CD4-positive, alpha-beta T cell treated with Interleukin-12 subunit alpha and Interleukin-12 subunit beta, for 1 hour (primary cell): Measurements from ENCODE around the gene SYNGR3.
"Not testable (repeated sequence)": the region's sequence is repeated elsewhere in the genome, so short reads cannot be mapped to it uniquely, and the experiment has no call there.

Experiments
- DNase-seq: peaks from one replicate; pipeline ENCODE4 v3.0.0-alpha.2; 2020

SYNGR3 gene

GRCh38 chr16:1989209-1990100 lies at the start of gene SYNGR3:
Gene SYNGR3, plus strand, starts transcription at chr16:1989970. Its CDS starts 133 bp downstream, at chr16:1990103.
- no peak for DNase-seq

- no peak for DNase-seq
Measured at GRCh38 chr16:1940273-1941161, 49.3 kb upstream of the SYNGR3 start.

- DNase-seq, result no peak
Measured at GRCh38 chr16:1941162-1942046, 48.4 kb upstream of the SYNGR3 start.

GRCh38 chr16:1942047-1942809 lies 47.5 kb upstream of the SYNGR3 start:
- no peak for DNase-seq

- peak; percentile 98 for DNase-seq
Measured at GRCh38 chr16:1942810-1943726, 46.7 kb upstream of the SYNGR3 start, which contains the start of gene MSRB1. Gene MSRB1, minus strand, starts transcription at chr16:1943199. Its CDS starts 43 bp downstream, at chr16:1943156.

GRCh38 chr16:1944612-1945199 lies 45.1 kb upstream of the SYNGR3 start:
- DNase-seq, result no peak

- DNase-seq, result no peak
Measured at GRCh38 chr16:1945559-1946391, 44.0 kb upstream of the SYNGR3 start.

- DNase-seq, result no peak
Measured at GRCh38 chr16:1946495-1947368, 43.0 kb upstream of the SYNGR3 start.

GRCh38 chr16:1947369-1947670 lies 42.5 kb upstream of the SYNGR3 start:
- no peak for DNase-seq

GRCh38 chr16:1949507-1949906 lies 40.3 kb upstream of the SYNGR3 start:
- no peak for DNase-seq

- no peak for DNase-seq
Measured at GRCh38 chr16:1950047-1950446, 39.7 kb upstream of the SYNGR3 start.

GRCh38 chr16:1950559-1950958 lies 39.2 kb upstream of the SYNGR3 start:
- DNase-seq, result no peak

GRCh38 chr16:1953734-1954133 lies 36.0 kb upstream of the SYNGR3 start:
- no peak for DNase-seq

GRCh38 chr16:1957434-1958142 lies 32.2 kb upstream of the SYNGR3 start:
- DNase-seq, result not testable (repeated sequence)

GRCh38 chr16:1958143-1958491 lies 31.7 kb upstream of the SYNGR3 start:
- DNase-seq, result not testable (repeated sequence)

GRCh38 chr16:1958715-1959268 lies 31.0 kb upstream of the SYNGR3 start:
- no peak for DNase-seq

- DNase-seq, result peak; percentile 93
Measured at GRCh38 chr16:1959269-1960039, 30.3 kb upstream of the SYNGR3 start, which contains the start of gene NDUFB10. Gene NDUFB10, plus strand, starts transcription at chr16:1959538. Its CDS starts 87 bp downstream, at chr16:1959625.
